IMR-90 (cell line): ENCODE data around the gene ADGRB3. TPM values are rescaled to one million over a fixed set of nuclear protein-coding genes. Genes with fewer than 3 reads are reported as not detected.

Experiments
- ATAC-seq: fragments of 200-7000 bp; cut with Tn5 transposase; 2 replicates; pipeline ENCODE4 v1.9.1; 2020; ENCODE audit warnings: low read depth, mild to moderate bottlenecking, moderate library complexity
- BruUV-seq: library from RNA; stranded (reverse); fragments of 400-500 nt; replicated peaks from 2 replicates; lab custom pipeline; 2021; lab: Mats Ljungman, UMichigan
- CTCF ChIA-PET: fragments of 300-600 bp; formaldehyde crosslinking; extraction: SDS; loops from one replicate; lab custom pipeline; 2021; ENCODE audit warnings: antibody characterized with exemption; lab: Yijun Ruan, JAX
- POLR2A ChIA-PET: fragments of 300-600 bp; sonication (Branson Sonifier 250); formaldehyde crosslinking; loops from one replicate; lab custom pipeline; 2022; ENCODE audit warnings: antibody characterized with exemption; ENCODE audit not compliant: unreplicated experiment; lab: Charles Lee
- DNase-seq: peaks from one replicate; pipeline ENCODE4 v3.0.0; 2013
- H2AFZ ChIP-seq: replicated peaks from 2 replicates; pipeline ENCODE3; 2013; ENCODE audit warnings: low read length, mild to moderate bottlenecking; ENCODE audit not compliant: poor library complexity
- H2AK5ac ChIP-seq: 2 replicates; pipeline ENCODE4 v1.6.1; 2013; ENCODE audit warnings: low read depth, low read length, inconsistent platforms
- H2AK9ac ChIP-seq: replicated peaks from 2 replicates; pipeline ENCODE3; 2013; ENCODE audit warnings: mild to moderate bottlenecking, low read depth, low read length, moderate library complexity; ENCODE audit not compliant: poor library complexity
- H2BK120ac ChIP-seq: 2 replicates; pipeline ENCODE4 v1.6.1; 2013; ENCODE audit warnings: low read depth, low read length, inconsistent platforms
- H2BK15ac ChIP-seq: 3 replicates; pipeline ENCODE4 v1.6.1; 2013; ENCODE audit warnings: low read depth, low read length, inconsistent platforms
- H2BK20ac ChIP-seq: 2 replicates; pipeline ENCODE4 v1.6.1; 2013; ENCODE audit warnings: low read depth, mild to moderate bottlenecking, inconsistent platforms, low read length, moderate library complexity
- H2BK5ac ChIP-seq: 2 replicates; pipeline ENCODE4 v1.6.1; 2013; ENCODE audit warnings: mild to moderate bottlenecking, low read depth, low read length, inconsistent platforms; ENCODE audit not compliant: poor library complexity, severe bottlenecking
- H3K14ac ChIP-seq: replicated peaks from 2 replicates; pipeline ENCODE4 v1.6.1; 2013; ENCODE audit warnings: low read depth, low read length, inconsistent platforms
- H3K18ac ChIP-seq: 2 replicates; pipeline ENCODE4 v1.6.1; 2013; ENCODE audit warnings: low read depth, low read length, control low read depth
- H3K23ac ChIP-seq: 2 replicates; pipeline ENCODE4 v1.6.1; 2013; ENCODE audit warnings: low read depth, low read length, inconsistent platforms
- H3K27ac ChIP-seq: 2 replicates; pipeline ENCODE4 v1.5.1; 2013; ENCODE audit warnings: mild to moderate bottlenecking, control low read depth, low read length; ENCODE audit not compliant: insufficient read depth
- H3K27me3 ChIP-seq: 2 replicates; pipeline ENCODE4 v1.6.1; 2013; ENCODE audit warnings: low read length; ENCODE audit not compliant: control insufficient read depth, insufficient read depth
- H3K36me3 ChIP-seq: 2 replicates; pipeline ENCODE4 v1.6.1; 2013; ENCODE audit warnings: low read length, mixed read lengths; ENCODE audit not compliant: control insufficient read depth, insufficient read depth
- H3K4ac ChIP-seq: 2 replicates; pipeline ENCODE4 v1.6.1; 2013; ENCODE audit warnings: low read depth, low read length, inconsistent platforms
- H3K4me1 ChIP-seq: 2 replicates; pipeline ENCODE4 v1.6.1; 2013; ENCODE audit warnings: low read length, mixed read lengths; ENCODE audit not compliant: control insufficient read depth, insufficient read depth
- H3K4me2 ChIP-seq: 2 replicates; pipeline ENCODE4 v1.6.1; 2013; ENCODE audit warnings: low read depth, mild to moderate bottlenecking, control low read depth, low read length, moderate library complexity
- H3K4me3 ChIP-seq: 2 replicates; pipeline ENCODE4 v1.5.1; 2013; ENCODE audit warnings: low read depth, mild to moderate bottlenecking, control low read depth, low read length, moderate library complexity; ENCODE audit not compliant: insufficient read depth
- H3K56ac ChIP-seq: 2 replicates; pipeline ENCODE4 v1.6.1; 2013; ENCODE audit warnings: low read length, inconsistent platforms; ENCODE audit not compliant: insufficient read depth; ENCODE audit errors: extremely low read depth
- H3K79me1 ChIP-seq, 2 experiments: 2 replicates each; pipeline ENCODE4 v1.6.1; 2013; ENCODE audit warnings: low read length in 2 of 2, inconsistent platforms in 1 of 2, low read depth in 1 of 2
- H3K9ac ChIP-seq: 2 replicates; pipeline ENCODE4 v1.6.1; 2013; ENCODE audit warnings: low read depth, low read length, control low read depth
- H3K9me1 ChIP-seq: 2 replicates; pipeline ENCODE4 v1.6.1; 2013; ENCODE audit warnings: low read length, inconsistent platforms; ENCODE audit not compliant: insufficient read depth
- H3K9me3 ChIP-seq: 2 replicates; pipeline ENCODE4 v1.6.1; 2013; ENCODE audit warnings: low read length; ENCODE audit not compliant: control insufficient read depth, insufficient read depth
- H4K20me1 ChIP-seq: 2 replicates; pipeline ENCODE4 v1.6.1; 2013; ENCODE audit warnings: low read length, inconsistent platforms; ENCODE audit not compliant: insufficient read depth
- H4K5ac ChIP-seq: 2 replicates; pipeline ENCODE4 v1.6.1; 2013; ENCODE audit warnings: mild to moderate bottlenecking, low read depth, low read length, control low read depth
- H4K8ac ChIP-seq, 2 experiments: 2 replicates each; pipeline ENCODE4 v1.6.1; 2013; ENCODE audit warnings: low read depth in 2 of 2, low read length in 2 of 2, control low read depth in 1 of 2, inconsistent platforms in 1 of 2
- H4K91ac ChIP-seq: 2 replicates; pipeline ENCODE4 v1.6.1; 2013; ENCODE audit warnings: low read depth, low read length, inconsistent platforms; ENCODE audit not compliant: insufficient read depth
- BHLHE40 ChIP-seq: fragments of 150-350 bp; IDR thresholded peaks from 2 replicates; pipeline ENCODE4 v1.6.1; 2016; ENCODE audit warnings: mild to moderate bottlenecking, low read depth, low read length
- CEBPB ChIP-seq: IDR thresholded peaks from 2 replicates; pipeline ENCODE4 v1.6.1; 2012; ENCODE audit warnings: low read depth, low read length, improper control_type of control experiment
- CHD1 ChIP-seq: IDR thresholded peaks from 2 replicates; pipeline ENCODE4 v1.6.1; 2012; ENCODE audit warnings: low read depth, low read length, improper control_type of control experiment
- CTCF ChIP-seq: conservative IDR thresholded peaks from 2 replicates; pipeline ENCODE4 v1.5.1; 2012; ENCODE audit warnings: mild to moderate bottlenecking, low read depth, low read length, improper control_type of control experiment
- ELK1 ChIP-seq: fragments of 150-350 bp; IDR thresholded peaks from 2 replicates; pipeline ENCODE4 v1.6.1; 2016; ENCODE audit warnings: low read depth, mild to moderate bottlenecking, low read length, moderate library complexity, borderline replicate concordance
- MAFK ChIP-seq: IDR thresholded peaks from 2 replicates; pipeline ENCODE4 v1.6.1; 2012; ENCODE audit warnings: low read depth, low read length, improper control_type of control experiment
- NFE2L2 ChIP-seq: fragments of 150-350 bp; IDR thresholded peaks from 2 replicates; pipeline ENCODE4 v1.6.1; 2016; ENCODE audit warnings: low read depth, mild to moderate bottlenecking, low read length
- RAD21 ChIP-seq: IDR thresholded peaks from 2 replicates; pipeline ENCODE4 v1.6.1; 2012; ENCODE audit warnings: low read length, improper control_type of control experiment
- RFX5 ChIP-seq: IDR thresholded peaks from 2 replicates; pipeline ENCODE4 v1.8.0; 2012; ENCODE audit warnings: low read depth, mild to moderate bottlenecking, low read length, moderate library complexity
- SMC3 ChIP-seq: fragments of 150-350 bp; IDR thresholded peaks from 2 replicates; pipeline ENCODE4 v1.6.1; 2016; ENCODE audit warnings: low read depth, mild to moderate bottlenecking, antibody characterized with exemption, low read length, moderate library complexity
- USF2 ChIP-seq: fragments of 150-350 bp; IDR thresholded peaks from 2 replicates; pipeline ENCODE4 v1.6.1; 2017; ENCODE audit warnings: mild to moderate bottlenecking, antibody characterized with exemption, low read length, low read depth
- WGBS, 2 experiments: methylation state at CpG; one replicate each; pipeline versions ENCODE4 v1.1.5 to v1.1.7; 2013; ENCODE audit warnings: missing lambda C conversion rate in 2 of 2; ENCODE audit not compliant: insufficient read length in 1 of 2; ENCODE audit errors: extremely low coverage in 2 of 2; 5-methylcytosine and 5-hydroxymethylcytosine counted together
- dilution Hi-C: fragments of 300-500 bp; cut with HindIII; formaldehyde crosslinking; loops from one replicate; pipeline ENCODE4 v1.14.3; 2018; ENCODE audit warnings: low sequenced_read_pairs; ENCODE audit not compliant: unreplicated experiment
- in situ Hi-C: fragments of 300-500 bp; cut with MboI; formaldehyde crosslinking; loops from 3 replicates; pipeline ENCODE4 v1.14.3; 2019; ENCODE audit warnings: low sequenced_read_pairs, inconsistent platforms, mixed read lengths
- intact Hi-C: fragments of 100-400 bp; cut with micrococcal nuclease; formaldehyde crosslinking; loops from 2 replicates; pipeline ENCODE4 v1.10.0; 2022
- polyA plus RNA-seq, 3 experiments: library from polyadenylated mRNA; depleted of rRNA; stranded (reverse); fragments of >200 nt; gene quantifications; 2 replicates each; pipeline ENCODE4 v1.2.3, GENCODE V29; 2012; ENCODE audit warnings: low replicate concordance in 1 of 3
- total RNA-seq: library from RNA; depleted of rRNA; stranded (reverse); fragments of >200 nt; gene quantifications from 2 replicates; pipeline ENCODE4 v1.2.3, GENCODE V29; 2012

The ADGRB3 gene
- total and polyA plus RNA-seq, 2 of the 4 experiments (the other 2 are of a cell fraction), result not detected

GRCh38 chr6:68880050-68880813, 245.2 kb downstream of the ADGRB3 start:
- Histone ChIP-seq H4K91ac (no peak overlapping the region), H2AFZ (no peak overlapping the region), H3K14ac (no peak overlapping the region), H3K9ac (no peak overlapping the region), H3K4ac (no peak overlapping the region), H2BK120ac (no peak overlapping the region), H3K56ac (no peak overlapping the region), H3K27ac (no peak overlapping the region), H2AK9ac (no peak overlapping the region), H2BK15ac (no peak overlapping the region), H2BK20ac (no peak overlapping the region), H3K4me2 (no peak overlapping the region), H3K4me1 (no peaks in the 10 kb centered on the region), H2BK5ac (no peak overlapping the region), H4K8ac (no peak overlapping the region), H4K5ac (no peak overlapping the region), H3K18ac (no peak overlapping the region), H3K27me3 (no peaks in the 10 kb centered on the region), H4K20me1 (no peaks in the 10 kb centered on the region), H3K4me3 (no peak overlapping the region), H3K36me3 (no peaks in the 10 kb centered on the region), H3K9me1 (no peaks in the 10 kb centered on the region), H3K23ac (no peak overlapping the region), H3K79me1 (no peaks in the 10 kb centered on the region), H3K9me3 (no peaks in the 10 kb centered on the region), H2AK5ac (no peak overlapping the region)
- TF ChIP-seq RAD21 (no peak), CHD1 (no peak), BHLHE40 (no peak), CTCF (no peak), USF2 (no peak), ELK1 (no peak), MAFK (no peak), SMC3 (no peak), RFX5 (no peak), CEBPB (no peak), NFE2L2 (no peak)
- dilution Hi-C loops (no loop called here), intact Hi-C loops (no loop called here), in situ Hi-C loops (no loop called here)
- WGBS, 2 experiments, result no CpG with 5 or more reads among the region's 4 CpGs
- DNase-seq (no peak), ATAC-seq (no peak)
- BruUV-seq, result no TSS peak
- ChIA-PET POLR2A (no interaction called here), CTCF (interaction anchor here (0.6 kb wide), 1 partner anchor 12 kb away, joined by 3 read pairs; no protein-coding TSS in a partner anchor)
